ENCODE measurements around the gene KRTAP3-2.

The KRTAP3-2 gene

GRCh38 chr17:41010441-41010840 is 10.7 kb upstream of the KRTAP3-2 start:
- no peak for DNase-seq (ENCODE audit: low spot score)

DNA sequence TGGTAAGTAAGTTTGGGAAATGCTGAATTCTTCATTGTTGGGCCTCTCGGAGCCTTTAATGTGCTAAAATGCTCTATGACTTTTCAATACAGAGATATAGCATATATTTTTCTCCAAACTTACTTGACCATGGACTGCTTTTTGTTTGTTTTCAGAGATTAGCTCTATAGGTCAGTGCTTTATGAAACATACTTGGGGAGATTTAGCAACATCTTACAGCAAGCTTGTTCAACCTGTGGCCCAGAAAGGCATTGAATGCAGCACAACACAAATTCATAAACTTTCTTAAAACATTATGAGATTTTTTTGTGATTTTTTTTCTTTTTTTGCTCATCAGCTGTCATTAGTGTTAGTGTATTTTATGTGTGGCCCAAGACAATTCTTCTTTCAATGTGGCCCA is 10.2 kb upstream of the KRTAP3-2 start:
- DNase-seq (ENCODE audit: low spot score): no peak

DNA sequence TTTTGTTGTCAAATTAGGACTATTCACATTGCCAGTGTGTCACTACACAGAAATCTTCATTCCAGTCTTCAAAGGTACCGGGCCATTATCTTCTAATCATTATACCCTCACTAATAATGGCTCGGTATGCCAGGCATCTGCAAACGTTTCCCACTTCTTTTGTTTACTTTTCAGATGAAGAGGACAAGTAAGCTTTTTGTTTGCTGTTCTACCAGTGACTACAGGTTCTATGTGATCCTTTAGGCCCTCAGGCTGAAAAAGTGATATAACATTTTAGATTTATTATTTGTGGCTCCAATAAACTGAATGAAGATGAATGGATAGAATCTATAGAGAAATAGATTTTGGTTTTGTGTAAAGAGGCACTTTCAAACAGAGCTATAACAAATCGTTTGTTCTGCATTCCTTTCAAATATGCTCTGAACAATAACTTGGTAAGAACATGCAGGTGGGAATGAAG is 9.6 kb upstream of the KRTAP3-2 start:
- DNase-seq (ENCODE audit: low spot score): no peak

- no peak for DNase-seq (ENCODE audit: low spot score)
Observed at GRCh38 chr17:41008811-41009210, 9.1 kb upstream of the KRTAP3-2 start, which contains the start of gene KRTAP3-1. Gene KRTAP3-1 (minus strand): TSS chr17:41009128. CDS start chr17:41009074, 54 bp downstream.

GRCh38 chr17:41004397-41004796 is 4.7 kb upstream of the KRTAP3-2 start:
- DNase-seq (ENCODE audit: low spot score): no peak

GRCh38 chr17:41003926-41004325 is 4.2 kb upstream of the KRTAP3-2 start:
- DNase-seq (ENCODE audit: low spot score): no peak

- no peak for DNase-seq (ENCODE audit: low spot score)
Observed at GRCh38 chr17:41002814-41003213, 3.1 kb upstream of the KRTAP3-2 start.

- no peak for DNase-seq (ENCODE audit: low spot score)
Observed at GRCh38 chr17:41001795-41002194, 2.1 kb upstream of the KRTAP3-2 start.

- no peak for DNase-seq (ENCODE audit: low spot score)
Observed at GRCh38 chr17:40997361-40997760, 2.3 kb downstream of the KRTAP3-2 start.

GRCh38 chr17:40996829-40997228 is 2.9 kb downstream of the KRTAP3-2 start:
- no peak for DNase-seq (ENCODE audit: low spot score)

- DNase-seq (ENCODE audit: low spot score): no peak
Observed at GRCh38 chr17:40995116-40995515, 4.6 kb downstream of the KRTAP3-2 start.

GRCh38 chr17:40993839-40994238 is 5.9 kb downstream of the KRTAP3-2 start, which contains the start of gene KRTAP3-3:
Gene KRTAP3-3 (minus strand): TSS chr17:40994164. CDS start chr17:40994097, 67 bp downstream.
- DNase-seq (ENCODE audit: low spot score): no peak

DNA sequence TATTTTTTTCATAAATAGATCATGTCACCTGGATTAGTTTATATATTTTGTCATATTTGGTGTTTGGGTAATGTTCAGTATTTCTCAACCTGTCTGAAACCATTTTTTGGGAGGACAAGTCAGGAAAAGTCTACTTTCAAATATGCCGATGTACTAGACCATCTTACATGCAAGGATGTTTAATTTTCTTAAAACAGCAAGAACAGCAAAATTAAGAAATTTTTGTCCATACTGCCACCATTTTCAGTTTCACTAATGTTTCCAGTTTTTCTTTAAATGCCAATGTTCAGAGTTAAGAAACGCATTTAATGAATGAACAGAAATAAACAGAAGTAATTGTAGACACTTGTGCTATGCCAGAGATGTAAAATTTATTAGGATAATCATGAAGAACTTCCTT is 6.6 kb downstream of the KRTAP3-2 start:
- DNase-seq (ENCODE audit: low spot score): no peak

DNA sequence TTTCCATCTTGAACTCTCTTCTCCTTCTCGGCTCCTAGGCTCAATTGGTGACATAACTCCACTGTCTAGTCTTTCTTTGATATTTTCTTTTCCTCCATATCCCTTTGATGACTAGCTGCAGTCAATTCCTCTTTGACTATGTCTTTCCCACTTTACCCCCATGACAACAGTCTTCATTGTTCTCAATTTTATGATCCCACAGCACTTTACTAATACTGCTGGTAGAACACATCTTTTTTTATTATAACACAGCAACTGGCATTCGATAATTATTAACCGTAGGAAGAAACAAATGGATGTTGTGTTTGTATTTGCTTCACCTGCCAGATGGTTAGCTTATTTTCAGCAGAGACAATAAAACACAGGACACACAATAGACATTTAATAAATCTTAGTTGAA is 7.0 kb downstream of the KRTAP3-2 start:
- no peak for DNase-seq (ENCODE audit: low spot score)

DNA sequence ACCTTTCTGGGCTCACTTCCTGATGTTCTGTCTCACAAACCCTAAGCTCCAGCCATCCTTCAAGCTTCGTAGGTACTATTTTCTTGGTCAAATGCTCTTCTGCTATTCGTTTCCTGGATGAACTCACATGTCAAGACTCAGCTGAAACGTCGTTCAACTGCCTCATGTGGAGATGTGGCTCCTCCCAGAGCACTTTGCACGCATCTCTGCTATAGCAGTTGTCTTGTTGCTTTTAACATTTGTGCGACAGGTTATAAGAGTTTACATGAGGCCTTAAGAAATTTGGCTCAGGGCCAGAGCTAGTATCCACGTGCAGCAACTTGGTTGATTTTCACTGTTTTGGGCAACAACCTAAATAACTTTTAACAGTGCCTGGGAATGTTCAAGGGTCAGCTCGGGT is 12.8 kb downstream of the KRTAP3-2 start:
- no peak for DNase-seq (ENCODE audit: low spot score)

DNA sequence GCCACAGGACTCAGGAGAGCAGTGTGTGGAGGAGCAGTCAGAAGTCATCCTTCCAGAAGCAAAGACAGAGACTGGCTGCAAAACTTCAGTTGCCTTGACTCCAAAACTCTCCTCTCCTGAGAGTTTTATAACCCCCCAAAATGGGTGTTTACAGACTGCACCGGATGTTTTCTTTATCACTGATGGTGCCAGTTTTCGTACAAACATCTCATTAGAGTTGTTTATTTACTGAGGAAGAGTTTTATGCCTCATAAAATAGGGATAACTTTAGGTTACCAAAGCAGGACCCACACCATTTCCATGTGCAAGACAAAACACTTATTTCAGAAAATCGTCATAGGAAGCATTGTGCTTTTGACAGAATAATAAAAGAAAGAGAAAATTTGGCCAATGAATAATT is 15.5 kb downstream of the KRTAP3-2 start, which contains the start of gene KRT40:
Gene KRT40 (minus strand): TSS at position 101 of the 400 bp plus-strand sequence. CDS start 53 bp downstream, at position 48.
- no peak for DNase-seq (ENCODE audit: low spot score)

DNA sequence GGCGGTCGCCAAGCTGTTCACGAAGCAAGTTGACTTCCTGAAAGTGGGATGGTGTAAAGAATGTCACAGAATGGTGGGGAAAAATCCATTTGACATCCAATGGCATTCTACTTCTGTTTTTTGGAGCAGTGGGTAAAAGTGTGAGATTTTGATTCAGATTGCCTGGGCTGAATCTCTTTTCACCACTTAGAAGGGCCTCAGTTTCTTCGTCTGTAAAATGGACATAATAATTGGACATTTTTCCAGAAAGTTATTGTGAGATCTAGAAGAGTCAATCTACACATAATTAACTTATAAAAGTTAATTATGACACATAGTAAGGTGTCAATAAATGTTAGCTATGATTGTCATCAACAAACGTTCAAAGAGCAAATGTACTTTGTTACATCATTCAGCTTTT is 18.6 kb downstream of the KRTAP3-2 start:
- no peak for DNase-seq (ENCODE audit: low spot score)

DNA sequence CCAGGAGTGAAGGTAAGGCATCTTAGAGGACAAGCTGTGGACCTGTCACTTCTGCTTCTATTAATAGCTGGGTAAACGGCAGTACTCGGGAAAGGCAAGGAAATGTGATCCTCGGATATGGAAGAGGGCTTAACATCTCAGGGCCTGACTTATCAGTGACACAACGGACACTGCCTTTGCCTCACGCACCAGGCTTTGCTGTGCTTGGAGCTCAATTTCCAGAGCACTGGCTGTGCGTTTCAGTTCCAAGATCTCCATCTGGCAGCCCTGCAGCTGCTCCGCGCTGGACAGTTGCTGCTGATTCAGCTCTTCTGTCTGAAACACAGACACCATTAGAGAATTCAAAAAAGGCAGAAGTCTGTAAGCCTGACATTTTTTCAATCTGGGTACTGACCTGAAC is 19.1 kb downstream of the KRTAP3-2 start:
- no peak for DNase-seq (ENCODE audit: low spot score)

DNA sequence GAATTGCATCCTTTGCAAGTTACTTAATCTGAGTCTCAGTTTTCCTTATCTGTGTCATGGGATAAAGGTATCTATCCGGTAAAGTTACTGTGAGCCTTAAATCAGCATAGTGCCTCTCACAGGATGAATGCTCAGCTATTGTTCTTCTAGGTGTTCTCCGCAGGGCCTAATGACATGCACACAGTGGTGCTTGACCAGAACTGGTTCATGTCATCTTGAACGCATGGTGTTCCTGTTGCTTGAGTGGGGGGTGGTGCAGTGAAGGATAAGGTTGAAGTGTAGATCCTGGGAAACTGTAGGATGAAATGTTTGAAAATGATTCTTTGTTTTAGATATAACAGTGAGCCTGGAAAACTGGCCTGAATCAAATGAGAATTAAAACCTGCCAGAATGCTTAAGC is 19.6 kb downstream of the KRTAP3-2 start:
- DNase-seq (ENCODE audit: low spot score): no peak

DNA sequence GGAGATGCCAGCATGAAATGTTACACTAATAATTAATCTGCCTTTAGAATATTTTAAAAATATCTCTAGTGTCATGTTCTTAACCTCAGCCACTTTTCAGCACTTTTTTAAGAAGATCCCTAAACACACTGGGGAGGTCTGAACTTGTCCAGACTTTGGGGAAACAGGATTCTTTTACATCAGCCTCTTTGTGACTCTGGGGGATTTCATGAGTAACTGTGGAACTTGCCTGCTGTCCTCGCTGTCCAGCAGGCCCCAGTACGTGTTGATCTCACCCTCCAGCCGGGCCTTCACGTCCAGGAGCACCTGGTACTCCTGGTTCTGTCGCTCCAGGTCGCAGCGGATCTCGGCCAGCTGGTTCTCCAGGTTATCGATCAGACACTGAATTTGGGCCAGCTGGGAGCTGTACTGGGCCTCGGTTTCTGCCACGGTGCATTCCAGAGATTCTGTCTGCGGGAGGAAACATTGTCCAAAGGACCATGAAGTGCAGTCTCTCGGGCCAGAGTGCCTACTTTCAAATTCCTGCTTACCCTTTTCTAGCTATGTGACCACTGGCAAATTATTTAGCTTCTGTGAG is 21.0 kb downstream of the KRTAP3-2 start:
- DNase-seq (ENCODE audit: low spot score): no peak

DNA sequence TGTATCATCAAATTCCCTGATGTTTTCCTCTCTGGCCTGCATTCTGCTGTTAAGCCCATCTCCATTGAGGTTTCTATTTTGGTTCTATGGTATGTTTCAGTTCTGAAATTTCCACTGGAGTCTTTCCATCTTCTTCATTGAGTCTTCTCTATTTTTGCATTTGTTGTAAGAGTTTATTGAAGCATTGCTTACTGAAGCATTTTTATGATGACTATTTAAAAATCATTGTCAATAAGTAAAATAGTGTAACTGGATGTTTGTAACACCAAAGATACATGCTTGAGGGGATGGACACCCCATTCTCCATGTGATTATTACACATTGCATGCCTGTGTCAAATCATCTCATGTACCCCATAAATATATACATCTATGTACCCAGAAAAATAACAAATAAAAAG is 24.2 kb downstream of the KRTAP3-2 start:
- no peak for DNase-seq (ENCODE audit: low spot score)

DNA sequence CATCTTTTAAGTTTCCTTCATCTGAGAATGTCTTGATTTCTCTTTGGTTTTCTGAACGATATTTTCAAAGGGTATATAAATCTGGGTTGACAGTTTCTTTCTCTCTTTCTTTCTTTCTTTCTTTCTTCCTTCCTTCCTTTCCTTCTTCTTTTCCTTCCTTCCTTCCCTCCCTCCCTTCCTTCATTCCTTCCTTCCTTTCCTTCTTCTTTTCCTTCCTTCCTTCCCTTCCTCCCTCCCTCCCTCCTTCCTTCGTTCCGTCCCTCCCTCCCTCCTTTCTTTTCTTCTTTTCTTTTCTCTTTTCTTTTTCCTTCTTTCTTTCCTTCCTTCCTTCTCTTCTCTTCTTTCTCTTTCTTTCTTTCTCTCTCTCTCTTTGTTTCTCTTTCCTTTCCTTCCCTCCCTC is 25.3 kb downstream of the KRTAP3-2 start:
- no peak for DNase-seq (ENCODE audit: low spot score)

GRCh38 chr17:40967582-40967981 is 32.1 kb downstream of the KRTAP3-2 start:
- DNase-seq (ENCODE audit: low spot score): no peak

GRCh38 chr17:40966848-40967247 is 32.9 kb downstream of the KRTAP3-2 start, which contains the start of gene KRT39:
Gene KRT39 (minus strand): TSS chr17:40966948. CDS start chr17:40966856, 92 bp downstream.
- DNase-seq (ENCODE audit: low spot score): no peak
